H1 (cell line): ENCODE data around the gene MICU2. TPM values are rescaled to one million over a fixed set of nuclear protein-coding genes. Genes with fewer than 3 reads are reported as not detected.

Experiments used
- CTCF ChIA-PET: fragments of 300-600 bp; sonication (Branson Sonifier 250); formaldehyde crosslinking; loops from one replicate; lab custom pipeline; 2021; ENCODE audit not compliant: partially characterized antibody; lab: Charles Lee
- POLR2A ChIA-PET: fragments of 300-600 bp; sonication (Branson Sonifier 250); formaldehyde crosslinking; loops from one replicate; lab custom pipeline; 2021; ENCODE audit warnings: inconsistent platforms; ENCODE audit not compliant: partially characterized antibody; lab: Charles Lee
- DNase-seq, 2 experiments: peaks; one replicate each; pipeline versions ENCODE4 v3.0.0 to v3.0.0-alpha.2; 2010 to 2022; ENCODE audit warnings: low spot score in 2 of 2, low read depth in 1 of 2, mixed read lengths in 1 of 2
- FAIRE-seq: peaks from 2 replicates; lab custom pipeline; 2011; peaks lifted over from hg19 to GRCh38; lab: Jason Lieb, UNC
- H2AFZ ChIP-seq: 2 replicates; pipeline ENCODE4 v1.8.1; 2012; ENCODE audit warnings: low read length, inconsistent platforms
- H2AK5ac ChIP-seq: 2 replicates; pipeline ENCODE4 v1.6.1; 2013; ENCODE audit warnings: low read depth, low read length
- H2BK120ac ChIP-seq: replicated peaks from 2 replicates; pipeline ENCODE3; 2013; ENCODE audit warnings: low read depth, low read length, inconsistent platforms
- H2BK12ac ChIP-seq: 2 replicates; pipeline ENCODE4 v1.6.1; 2013; ENCODE audit warnings: low read depth, low read length
- H2BK15ac ChIP-seq: 2 replicates; pipeline ENCODE4 v1.6.1; 2013; ENCODE audit warnings: low read length
- H2BK20ac ChIP-seq: 2 replicates; pipeline ENCODE4 v1.6.1; 2013; ENCODE audit warnings: low read length
- H2BK5ac ChIP-seq: 2 replicates; pipeline ENCODE4 v1.6.1; 2013; ENCODE audit warnings: low read depth, low read length
- H3K14ac ChIP-seq: 2 replicates; pipeline ENCODE4 v1.6.1; 2013; ENCODE audit warnings: inconsistent platforms; ENCODE audit not compliant: insufficient read length
- H3K18ac ChIP-seq: 2 replicates; pipeline ENCODE4 v1.6.1; 2013; ENCODE audit warnings: low read length; ENCODE audit errors: extremely low read depth
- H3K23ac ChIP-seq: 2 replicates; pipeline ENCODE4 v1.6.1; 2013; ENCODE audit warnings: inconsistent platforms; ENCODE audit not compliant: insufficient read length
- H3K23me2 ChIP-seq: 2 replicates; pipeline ENCODE4 v1.6.1; 2013; ENCODE audit warnings: low read depth, low read length
- H3K27ac ChIP-seq: 2 replicates; pipeline ENCODE4 v1.6.1; 2011; ENCODE audit warnings: low read depth, low read length, inconsistent platforms
- H3K27me3 ChIP-seq, 4 experiments: replicated peaks in 1 of 4; 1 replicate in 1 of 4; 2 replicates in 3 of 4; pipeline versions ENCODE4 v1.6.1 to v1.8.1; 2011 to 2013; ENCODE audit warnings: low read length in 3 of 4, mild to moderate bottlenecking in 3 of 4, inconsistent platforms in 2 of 4, mixed read lengths in 2 of 4, moderate library complexity in 1 of 4; ENCODE audit not compliant: control insufficient read depth in 3 of 4, insufficient read depth in 3 of 4; ENCODE audit errors: extremely low read depth in 1 of 4
- H3K36me3 ChIP-seq, 4 experiments: 2 replicates each; pipeline versions ENCODE4 v1.6.1 to v1.8.1; 2011 to 2013; ENCODE audit warnings: mild to moderate bottlenecking in 4 of 4, low read length in 3 of 4, moderate library complexity in 2 of 4, control low read depth in 1 of 4, inconsistent platforms in 1 of 4; ENCODE audit not compliant: insufficient read depth in 4 of 4, control insufficient read depth in 2 of 4
- H3K4ac ChIP-seq: replicated peaks from 2 replicates; pipeline ENCODE3; 2013; ENCODE audit warnings: low read length, low read depth, mixed read lengths, inconsistent platforms; ENCODE audit not compliant: insufficient read length
- H3K4me1 ChIP-seq, 4 experiments: replicated peaks in 1 of 4; 1 replicate in 1 of 4; 2 replicates in 3 of 4; pipeline versions ENCODE4 v1.6.1 to v1.8.1; 2011 to 2013; ENCODE audit warnings: low read length in 3 of 4, inconsistent platforms in 2 of 4, mixed read lengths in 1 of 4; ENCODE audit not compliant: insufficient read depth in 4 of 4, control insufficient read depth in 3 of 4
- H3K4me2 ChIP-seq, 2 experiments: 2 replicates each; pipeline versions ENCODE4 v1.6.1 to v1.8.1; 2011 to 2013; ENCODE audit warnings: low read depth in 2 of 2, low read length in 2 of 2, control low read depth in 1 of 2, inconsistent platforms in 1 of 2, mild to moderate bottlenecking in 1 of 2; ENCODE audit not compliant: insufficient read depth in 1 of 2
- H3K4me3 ChIP-seq, 4 experiments: fragments of 200-600, 300-600 bp in 1 of 4; sonication (generic), shearing (Covaris generic), sonication (Bioruptor Twin) in 1 of 4; 2 replicates each; pipeline versions ENCODE4 v1.5.1 to v1.8.1; 2011 to 2016; ENCODE audit warnings: low read length in 4 of 4, low read depth in 3 of 4, control low read depth in 2 of 4, inconsistent platforms in 2 of 4, mild to moderate bottlenecking in 2 of 4, mixed read lengths in 1 of 4, moderate library complexity in 1 of 4; ENCODE audit not compliant: insufficient read depth in 2 of 4; ENCODE audit errors: extremely low read depth in 1 of 4
- H3K56ac ChIP-seq: replicated peaks from 2 replicates; pipeline ENCODE3; 2013; ENCODE audit warnings: low read depth, mild to moderate bottlenecking, mixed read lengths, low read length, inconsistent platforms; ENCODE audit not compliant: insufficient read length
- H3K79me1 ChIP-seq: 2 replicates; pipeline ENCODE4 v1.6.1; 2013; ENCODE audit warnings: low read depth, low read length, control low read depth
- H3K79me2 ChIP-seq, 2 experiments: 2 replicates each; pipeline versions ENCODE4 v1.6.1 to v1.8.1; 2012 to 2013; ENCODE audit warnings: low read length in 2 of 2, mild to moderate bottlenecking in 2 of 2, inconsistent platforms in 1 of 2; ENCODE audit not compliant: insufficient read depth in 2 of 2, control insufficient read depth in 1 of 2
- H3K9ac ChIP-seq, 4 experiments: replicated peaks in 1 of 4; 1 replicate in 1 of 4; 2 replicates in 3 of 4; pipeline versions ENCODE4 v1.6.1 to v1.8.1; 2011 to 2013; ENCODE audit warnings: low read depth in 3 of 4, low read length in 3 of 4, control low read depth in 2 of 4, mild to moderate bottlenecking in 2 of 4, moderate library complexity in 2 of 4, inconsistent platforms in 1 of 4; ENCODE audit errors: extremely low read depth in 1 of 4
- H3K9me3 ChIP-seq, 2 experiments: 2 replicates each; pipeline versions ENCODE4 v1.6.1 to v1.8.1; 2012 to 2013; ENCODE audit warnings: mild to moderate bottlenecking in 2 of 2, moderate library complexity in 2 of 2, control low read depth in 1 of 2, inconsistent platforms in 1 of 2, low read depth in 1 of 2, low read length in 1 of 2, mixed read lengths in 1 of 2; ENCODE audit not compliant: insufficient read depth in 2 of 2
- H4K20me1 ChIP-seq, 2 experiments: replicated peaks in 1 of 2; 2 replicates each; pipeline versions ENCODE3 to v1.8.1; 2011 to 2013; ENCODE audit warnings: inconsistent platforms in 2 of 2, low read length in 2 of 2, mild to moderate bottlenecking in 1 of 2; ENCODE audit not compliant: insufficient read depth in 2 of 2, control insufficient read depth in 1 of 2
- H4K5ac ChIP-seq: 2 replicates; pipeline ENCODE4 v1.6.1; 2013; ENCODE audit warnings: low read length, low read depth, mixed read lengths, inconsistent platforms; ENCODE audit not compliant: insufficient read length
- H4K8ac ChIP-seq: 2 replicates; pipeline ENCODE4 v1.8.0; 2013; ENCODE audit warnings: mild to moderate bottlenecking, moderate library complexity, low read length, inconsistent platforms; ENCODE audit not compliant: insufficient read depth; ENCODE audit errors: extremely low read depth
- H4K91ac ChIP-seq: replicated peaks from 2 replicates; pipeline ENCODE3; 2013; ENCODE audit warnings: low read length, mixed read lengths, inconsistent platforms; ENCODE audit not compliant: insufficient read length
- CBX8 ChIP-seq: fragments of 300-800, 300-1000 bp; sonication (generic); IDR thresholded peaks from 2 replicates; pipeline ENCODE4 v1.7.1; 2016; ENCODE audit warnings: low read depth, low read length, borderline replicate concordance
- CEBPB ChIP-seq: IDR thresholded peaks from 2 replicates; pipeline ENCODE4 v1.6.1; 2012; ENCODE audit warnings: low read depth, low read length
- E2F6 ChIP-seq: IDR thresholded peaks from 2 replicates; pipeline ENCODE4 v1.6.1; 2012; ENCODE audit warnings: inconsistent platforms
- EGR1 ChIP-seq: IDR thresholded peaks from 2 replicates; pipeline ENCODE4 v1.6.1; 2011; ENCODE audit warnings: low read depth, low read length, borderline replicate concordance
- GABPA ChIP-seq: IDR thresholded peaks from 2 replicates; pipeline ENCODE4 v1.6.1; 2011; ENCODE audit warnings: mild to moderate bottlenecking, low read length, moderate library complexity, borderline replicate concordance; ENCODE audit not compliant: insufficient read depth
- GTF2F1 ChIP-seq: IDR thresholded peaks from 2 replicates; pipeline ENCODE4 v1.6.1; 2012; ENCODE audit warnings: low read depth, low read length, improper control_type of control experiment, borderline replicate concordance
- JUND ChIP-seq: IDR thresholded peaks from 2 replicates; pipeline ENCODE4 v1.6.1; 2011; ENCODE audit warnings: mild to moderate bottlenecking, improper control_type of control experiment, low read length
- PHF8 ChIP-seq: fragments of 200-600 bp; sonication (generic); conservative IDR thresholded peaks from 2 replicates; pipeline ENCODE4 v1.7.1; 2012; ENCODE audit warnings: low read depth, mild to moderate bottlenecking, inconsistent platforms, low read length, moderate library complexity
- RFX5 ChIP-seq: IDR thresholded peaks from 2 replicates; pipeline ENCODE4 v1.6.1; 2011; ENCODE audit warnings: low read depth, low read length, improper control_type of control experiment, borderline replicate concordance
- SP4 ChIP-seq: IDR thresholded peaks from 2 replicates; pipeline ENCODE4 v1.6.1; 2012; ENCODE audit warnings: low read length, inconsistent platforms
- SUZ12 ChIP-seq: fragments of 200-600 bp; sonication (generic); IDR thresholded peaks from 2 replicates; pipeline ENCODE4 v1.6.1; 2012; ENCODE audit warnings: mild to moderate bottlenecking, inconsistent platforms, low read length, moderate library complexity, mixed read lengths
- TAF1 ChIP-seq: IDR thresholded peaks from 2 replicates; pipeline ENCODE4 v1.6.1; 2011; ENCODE audit warnings: mild to moderate bottlenecking, low read depth, low read length
- TAF7 ChIP-seq: optimal IDR thresholded peaks from 2 replicates; pipeline ENCODE3; 2011; ENCODE audit warnings: low read depth, mild to moderate bottlenecking, inconsistent platforms, low read length, moderate library complexity, borderline replicate concordance
- TBP ChIP-seq: IDR thresholded peaks from 2 replicates; pipeline ENCODE4 v1.6.1; 2011; ENCODE audit warnings: low read depth, low read length, improper control_type of control experiment
- WGBS, 2 experiments: shearing (Covaris generic) in 1 of 2; methylation state at CpG; one replicate each; pipeline versions ENCODE4 v1.1.6 to v1.1.7; 2013 to 2015; ENCODE audit warnings: low lambda C conversion rate in 2 of 2, mixed read lengths in 2 of 2, inconsistent platforms in 1 of 2, low coverage in 1 of 2, missing lambda C conversion rate in 1 of 2; ENCODE audit not compliant: insufficient replicate concordance in 2 of 2, insufficient coverage in 1 of 2, insufficient read length in 1 of 2; ENCODE audit errors: extremely low coverage in 1 of 2, missing lambda C conversion rate in 1 of 2; 5-methylcytosine and 5-hydroxymethylcytosine counted together
- polyA plus RNA-seq, 7 experiments: library from polyadenylated mRNA; depleted of rRNA in 3 of 7; stranded (reverse) in 5 of 7; unstranded in 2 of 7; fragments of >200 nt in 5 of 7; fragments of 200-250 nt in 2 of 7; gene quantifications; 1 replicate in 5 of 7; 2 replicates in 1 of 7; 4 replicates in 1 of 7; pipeline versions ENCODE4 v1.2.1 to v1.2.3, GENCODE V29; 2011 to 2013; ENCODE audit warnings: missing spikeins in 2 of 7, mixed read lengths in 2 of 7
- total RNA-seq: library from RNA; stranded (reverse); fragmentation: NEBNext Ultra II Directional; extraction: Animal tissue kit (Norgen Biotek cat#: 25700); gene quantifications from 2 replicates; pipeline ENCODE4 v1.2.1, GENCODE V29; 2021

Gene MICU2
- total and polyA plus RNA-seq, 2 of the 8 experiments (the other 6 are each of a cell fraction or from before 2014, with no cell fraction given) = 34.6 to 36.5 TPM

DNA sequence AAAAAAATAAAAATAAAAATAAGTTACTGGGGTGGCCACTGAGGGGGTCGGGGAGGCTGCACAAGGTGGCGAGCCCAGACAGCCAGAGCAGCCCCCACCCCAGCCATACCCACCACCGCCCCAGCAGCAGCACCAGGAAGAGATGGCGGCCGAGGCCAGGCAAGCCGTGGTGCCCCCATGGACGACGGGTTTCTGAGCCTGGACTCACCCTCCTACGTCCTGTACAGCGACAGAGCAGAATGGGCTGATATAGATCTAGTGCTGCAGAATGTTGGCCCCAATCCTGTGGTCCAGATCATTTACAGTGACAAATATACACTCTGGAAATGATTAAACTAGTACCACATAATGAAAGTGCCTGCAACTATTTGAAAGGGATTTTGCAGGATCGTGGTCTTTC lies 73.3 kb downstream of the MICU2 start:
- Histone ChIP-seq H3K27ac (no peak overlapping the region), H4K91ac (no peak overlapping the region), H4K5ac (no peak overlapping the region), H2AK5ac (no peak overlapping the region), H4K8ac (no peak overlapping the region), H2BK120ac (no peak overlapping the region), H3K9ac (no peak overlapping the region), H3K79me2 (no peaks in the 10 kb centered on the region), H3K4me2 (no peak overlapping the region), H3K4ac (no peak overlapping the region), H3K9me3 (no peaks in the 10 kb centered on the region), H2BK20ac (no peak overlapping the region), H2BK12ac (no peak overlapping the region), H3K23ac (no peak overlapping the region), H3K36me3 (no peaks in the 10 kb centered on the region), H3K79me1 (no peaks in the 10 kb centered on the region), H3K56ac (no peak overlapping the region), H3K4me3 (no peak overlapping the region), H3K27me3 (no peaks in the 10 kb centered on the region), H2BK15ac (no peak overlapping the region), H3K18ac (no peak overlapping the region), H3K4me1 (no peaks in the 10 kb centered on the region), H3K23me2 (no peaks in the 10 kb centered on the region), H2BK5ac (no peak overlapping the region), H4K20me1 (no peaks in the 10 kb centered on the region), H2AFZ (no peak overlapping the region), H3K14ac (no peak overlapping the region)
- no peak for DNase-seq
- 93% methylated on average over 11 of the region's 11 CpGs; no CpG with 5 or more reads in 1 of the 2 experiments for WGBS, 2 experiments
- ChIA-PET CTCF (no interaction called here), POLR2A (interaction anchor here (1.3 kb wide), 1 partner anchor 8 kb away, joined by 3 read pairs; no protein-coding TSS in a partner anchor)
- TF ChIP-seq RFX5 = no peak
- no peak for TF ChIP-seq TAF7
- TF ChIP-seq E2F6 = no peak
- no peak for TF ChIP-seq TAF1
- TF ChIP-seq GABPA = no peak
- no peak for TF ChIP-seq SUZ12
- no peak for TF ChIP-seq JUND
- TF ChIP-seq TBP = no peak
- TF ChIP-seq EGR1 = no peak
- TF ChIP-seq PHF8 = no peak
- no peak for TF ChIP-seq CBX8
- TF ChIP-seq CEBPB = no peak
- TF ChIP-seq GTF2F1 = no peak
- no peak for TF ChIP-seq SP4
- TF ChIP-seq, all 59 proteins: peak for 0
- no peak for FAIRE-seq
